ENCODE results near the gene B9D1.

B9D1 gene

GRCh38 chr17:19320876-19321275 lies 41.6 kb downstream of the B9D1 start:
- CTCF ChIA-PET: no interaction called here
- no peak for DNase-seq (ENCODE audit: low read depth, low spot score)
- POLR2A ChIA-PET: no interaction called here
- TF ChIP-seq, protein P1, sequence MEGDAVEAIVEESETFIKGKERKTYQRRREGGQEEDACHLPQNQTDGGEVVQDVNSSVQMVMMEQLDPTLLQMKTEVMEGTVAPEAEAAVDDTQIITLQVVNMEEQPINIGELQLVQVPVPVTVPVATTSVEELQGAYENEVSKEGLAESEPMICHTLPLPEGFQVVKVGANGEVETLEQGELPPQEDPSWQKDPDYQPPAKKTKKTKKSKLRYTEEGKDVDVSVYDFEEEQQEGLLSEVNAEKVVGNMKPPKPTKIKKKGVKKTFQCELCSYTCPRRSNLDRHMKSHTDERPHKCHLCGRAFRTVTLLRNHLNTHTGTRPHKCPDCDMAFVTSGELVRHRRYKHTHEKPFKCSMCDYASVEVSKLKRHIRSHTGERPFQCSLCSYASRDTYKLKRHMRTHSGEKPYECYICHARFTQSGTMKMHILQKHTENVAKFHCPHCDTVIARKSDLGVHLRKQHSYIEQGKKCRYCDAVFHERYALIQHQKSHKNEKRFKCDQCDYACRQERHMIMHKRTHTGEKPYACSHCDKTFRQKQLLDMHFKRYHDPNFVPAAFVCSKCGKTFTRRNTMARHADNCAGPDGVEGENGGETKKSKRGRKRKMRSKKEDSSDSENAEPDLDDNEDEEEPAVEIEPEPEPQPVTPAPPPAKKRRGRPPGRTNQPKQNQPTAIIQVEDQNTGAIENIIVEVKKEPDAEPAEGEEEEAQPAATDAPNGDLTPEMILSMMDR (IDR thresholded peaks at IDR 0.05; ENCODE audit: insufficient read depth, low read length, missing control alignments): no peak
- H3K4me3 ChIP-seq (ENCODE audit: low read depth, low read length): no peak overlapping the region

DNA sequence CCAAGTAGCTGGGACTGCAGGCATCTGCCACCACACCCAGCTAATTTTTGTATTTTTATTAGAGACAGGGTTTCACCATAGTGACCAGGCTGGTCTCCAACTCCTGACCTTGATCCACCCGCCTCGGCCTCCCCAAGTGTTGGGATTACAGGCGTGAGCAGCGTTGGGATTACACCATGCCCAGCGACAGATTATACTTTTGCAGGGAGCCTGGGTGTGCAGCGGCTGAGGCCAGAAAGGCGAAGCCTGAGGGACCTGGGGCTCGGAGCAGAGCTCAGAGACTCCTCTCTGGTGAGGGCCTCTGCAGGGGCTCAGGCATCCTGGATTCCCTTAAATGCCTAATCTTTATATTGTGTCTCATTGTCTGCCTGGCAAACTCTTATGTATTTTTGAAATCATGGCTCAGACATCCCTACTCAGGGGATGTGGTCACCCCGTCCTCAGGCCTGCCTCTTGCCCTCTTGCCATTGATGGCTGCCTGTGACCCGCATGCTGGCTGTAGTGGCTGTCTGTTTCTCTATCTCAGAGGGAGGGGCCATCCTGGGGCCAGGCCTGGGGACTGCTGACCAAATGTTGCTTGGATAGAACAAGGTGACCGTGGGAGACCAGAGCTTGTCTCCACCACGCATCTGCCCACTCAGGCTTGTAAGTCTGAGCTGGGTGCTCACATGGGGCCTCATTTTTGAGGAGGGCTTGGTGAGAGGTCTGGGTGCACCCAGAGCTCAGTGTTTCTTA lies 42.6 kb downstream of the B9D1 start:
- TF ChIP-seq, protein P1 (IDR thresholded peaks at IDR 0.05; ENCODE audit: insufficient read depth, low read length, missing control alignments): no peak
- ChIA-PET CTCF (no interaction called here), POLR2A (interaction anchor here (0.6 kb wide), 1 partner anchor 39 kb away, joined by 3 read pairs; no protein-coding TSS in a partner anchor)
- H3K4me3 ChIP-seq (ENCODE audit: low read depth, low read length): no peak overlapping the region
- no peak for DNase-seq (ENCODE audit: low read depth, low spot score)

- no peak overlapping the region for H3K4me3 ChIP-seq (ENCODE audit: low read depth, low read length)
- ChIA-PET POLR2A (no interaction called here), CTCF (interaction anchor here (1.1 kb wide), 1 partner anchor 328 kb away, joined by 5 read pairs; no protein-coding TSS in a partner anchor)
- TF ChIP-seq, protein P1 (IDR thresholded peaks at IDR 0.05; ENCODE audit: insufficient read depth, low read length, missing control alignments): no peak
- no peak for DNase-seq (ENCODE audit: low read depth, low spot score)
Observed at GRCh38 chr17:19318611-19319010, 43.9 kb downstream of the B9D1 start.

DNA sequence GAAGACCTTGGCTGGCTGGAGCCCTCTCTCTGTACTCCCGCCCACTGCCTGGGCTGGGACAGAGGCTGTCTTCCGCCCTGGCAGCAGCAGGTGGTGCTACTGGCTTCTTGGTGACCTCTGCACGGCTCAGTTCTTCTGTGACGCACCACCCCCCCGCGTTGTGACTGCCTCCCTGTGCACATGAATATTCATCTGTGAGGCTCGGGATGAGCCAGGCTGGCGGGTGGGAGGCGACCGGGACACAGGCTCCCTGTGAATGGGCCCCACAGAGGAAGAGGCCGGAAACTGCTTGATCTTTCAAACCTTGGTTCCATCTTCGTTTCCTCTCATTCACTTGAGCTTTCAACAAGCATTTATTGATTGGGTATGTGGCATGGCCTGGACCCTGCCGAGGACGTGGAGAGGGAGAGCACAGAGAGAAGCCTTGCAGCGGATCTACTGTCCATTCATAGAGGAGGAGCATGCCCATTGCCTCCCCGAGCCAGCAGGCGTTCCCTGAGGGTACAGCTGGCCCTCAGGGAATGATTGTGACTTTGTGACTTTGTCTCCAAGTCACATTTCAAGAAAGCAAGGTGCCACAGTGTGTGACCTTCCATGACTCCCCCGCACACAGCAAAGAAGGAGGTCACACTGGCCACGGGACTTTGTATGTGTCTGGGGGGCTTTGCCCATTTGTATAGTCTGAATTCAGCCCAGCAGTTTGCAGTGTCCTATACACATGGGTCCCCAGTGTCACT lies 45.0 kb downstream of the B9D1 start:
- ChIA-PET POLR2A (no interaction called here), CTCF (interaction anchor here (0.9 to 1.1 kb wide), 2 partner anchors 10 to 329 kb away, joined by 3 to 5 read pairs; no protein-coding TSS in a partner anchor)
- DNase-seq (ENCODE audit: low read depth, low spot score): peak; percentile 29
- H3K4me3 ChIP-seq (ENCODE audit: low read depth, low read length): no peak overlapping the region
- TF ChIP-seq, protein P1 (IDR thresholded peaks at IDR 0.05; ENCODE audit: insufficient read depth, low read length, missing control alignments): peak; percentile 48

DNA sequence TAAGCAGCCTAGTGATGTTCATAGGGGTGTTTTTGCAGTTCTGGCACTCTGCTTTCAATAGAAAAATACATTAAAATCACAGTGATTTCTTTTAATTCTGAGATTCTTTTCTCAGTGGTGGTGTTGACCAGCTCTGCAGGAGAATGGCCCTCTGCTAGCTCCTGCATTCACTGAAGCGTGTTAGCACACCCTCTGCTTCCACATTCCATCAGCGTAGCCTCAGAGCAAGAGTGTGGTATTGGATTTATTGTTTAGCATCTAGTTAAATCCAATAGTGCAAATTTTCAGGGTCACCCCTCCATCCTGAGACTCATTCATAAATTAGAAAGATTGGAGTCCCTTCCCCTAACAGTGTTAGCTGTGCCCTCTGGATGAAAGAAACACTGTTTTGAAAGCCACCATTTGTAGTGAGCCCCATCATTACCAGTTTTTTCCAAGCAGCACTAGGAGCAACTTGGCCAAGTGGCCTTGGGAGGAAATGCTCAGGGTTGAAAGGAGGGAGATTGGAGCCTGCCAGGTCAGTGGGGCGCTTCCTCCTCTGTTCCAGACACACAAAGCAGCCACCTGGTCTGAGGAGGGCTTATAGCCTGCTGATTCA lies 45.7 kb downstream of the B9D1 start:
- DNase-seq (ENCODE audit: low read depth, low spot score): no peak
- TF ChIP-seq, protein P1 (IDR thresholded peaks at IDR 0.05; ENCODE audit: insufficient read depth, low read length, missing control alignments): no peak
- POLR2A ChIA-PET: no interaction called here
- no peak overlapping the region for H3K4me3 ChIP-seq (ENCODE audit: low read depth, low read length)
- CTCF ChIA-PET: interaction anchor here (0.9 to 1.5 kb wide), 4 partner anchors 10 to 130 kb away, joined by 3 to 4 read pairs (median 4); partner anchors contain the start of gene B9D1

- CTCF ChIA-PET: no interaction called here
- POLR2A ChIA-PET: no interaction called here
- no peak for DNase-seq (ENCODE audit: low read depth, low spot score)
- TF ChIP-seq, protein P1 (IDR thresholded peaks at IDR 0.05; ENCODE audit: insufficient read depth, low read length, missing control alignments): no peak
- no peak overlapping the region for H3K4me3 ChIP-seq (ENCODE audit: low read depth, low read length)
Observed at GRCh38 chr17:19315104-19315503, 47.4 kb downstream of the B9D1 start.
